Colon (tissue), 2 donors: Measurements from ENCODE around the gene ANKRD10.

Experiments
- FAIRE-seq: peaks from 2 replicates; lab custom pipeline; 2012; peaks lifted over from hg19 to GRCh38; lab: Jason Lieb, UNC
- donor health status: control.
- donor health status: control.

Gene ANKRD10

DNA sequence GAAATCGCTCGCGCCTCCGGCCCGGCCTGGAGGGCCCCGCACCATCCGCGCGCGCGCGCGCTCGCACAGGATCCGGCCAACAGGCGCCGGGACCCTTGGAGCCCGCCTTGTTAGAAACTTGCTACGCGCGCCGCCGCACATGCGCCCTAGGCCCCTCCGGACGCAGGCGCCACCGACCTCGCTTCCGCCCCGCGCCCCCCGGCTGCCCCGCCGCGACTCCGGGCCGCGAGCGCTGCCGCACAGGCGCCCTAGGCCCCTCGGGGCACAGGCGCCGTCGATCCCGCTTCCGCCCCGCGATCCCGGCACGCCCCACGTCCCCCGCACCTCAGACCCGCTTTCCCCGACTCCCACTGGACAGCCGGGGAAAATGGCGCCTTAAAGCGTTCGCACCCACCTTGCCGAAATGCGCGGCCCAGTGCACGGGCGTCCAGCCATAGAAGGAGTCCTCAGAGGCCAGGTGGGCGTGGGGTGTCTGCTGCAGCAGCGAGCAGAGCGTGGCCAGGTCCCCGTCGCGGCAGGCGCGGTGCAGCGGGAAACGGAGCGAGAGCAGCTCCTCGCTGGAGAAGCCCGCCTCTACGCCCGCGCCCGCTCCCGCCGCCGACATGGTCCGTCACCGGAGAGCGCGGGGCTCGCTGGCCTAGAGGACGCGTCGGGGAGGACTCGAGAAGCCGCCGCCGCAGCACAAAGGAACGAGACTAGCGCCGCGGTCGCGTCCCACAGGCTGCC is 375 bp downstream of the ANKRD10 start:
- no peak for FAIRE-seq

DNA sequence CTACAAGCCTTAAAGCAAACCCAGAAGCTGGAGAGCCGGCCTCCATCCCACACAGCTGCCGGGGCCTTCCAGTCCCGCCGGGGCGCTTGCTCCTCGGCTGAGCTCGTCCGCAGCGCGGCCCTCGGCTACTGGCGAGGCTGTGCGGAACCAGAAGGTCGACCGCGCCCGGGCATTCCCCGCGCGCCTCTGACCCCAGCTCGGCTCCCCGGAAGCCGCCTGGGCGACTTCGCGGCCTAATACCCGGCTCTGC is 863 bp downstream of the ANKRD10 start:
- no peak for FAIRE-seq

DNA sequence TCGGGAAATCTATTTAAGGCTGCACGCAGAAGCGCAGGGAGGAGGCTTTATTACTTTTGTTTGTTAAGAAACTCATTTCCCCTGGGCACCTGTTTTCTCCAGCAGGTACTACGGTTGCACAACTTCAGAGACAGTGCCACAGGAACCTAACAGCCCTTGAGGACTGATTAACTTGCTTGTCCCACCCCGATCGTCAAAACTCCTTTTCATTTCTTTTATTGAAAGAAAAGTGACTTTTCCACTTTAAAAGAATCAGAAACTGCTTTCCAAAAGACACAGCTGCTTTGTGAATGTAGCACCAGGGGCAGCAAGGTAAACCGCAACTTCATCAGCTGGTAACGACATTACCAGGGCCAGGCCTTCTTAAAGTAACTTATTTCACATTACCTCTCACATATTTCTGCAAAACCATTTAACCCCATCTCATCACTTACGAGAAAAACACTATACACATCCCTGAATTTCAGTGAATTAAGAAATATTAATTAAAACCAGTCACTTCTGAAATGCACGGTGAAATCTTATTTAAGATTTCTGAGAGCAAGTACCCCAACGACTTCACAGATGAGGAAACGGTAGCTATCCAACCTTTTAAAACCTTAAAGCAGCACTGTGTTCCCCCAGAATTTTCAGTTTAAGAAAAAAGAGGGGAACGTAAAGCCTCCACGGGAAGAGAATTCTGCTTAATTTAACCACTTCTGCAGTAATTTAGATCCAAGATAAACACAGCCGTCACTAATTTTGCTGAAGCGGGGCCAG is 1.4 kb downstream of the ANKRD10 start:
- FAIRE-seq = no peak

DNA sequence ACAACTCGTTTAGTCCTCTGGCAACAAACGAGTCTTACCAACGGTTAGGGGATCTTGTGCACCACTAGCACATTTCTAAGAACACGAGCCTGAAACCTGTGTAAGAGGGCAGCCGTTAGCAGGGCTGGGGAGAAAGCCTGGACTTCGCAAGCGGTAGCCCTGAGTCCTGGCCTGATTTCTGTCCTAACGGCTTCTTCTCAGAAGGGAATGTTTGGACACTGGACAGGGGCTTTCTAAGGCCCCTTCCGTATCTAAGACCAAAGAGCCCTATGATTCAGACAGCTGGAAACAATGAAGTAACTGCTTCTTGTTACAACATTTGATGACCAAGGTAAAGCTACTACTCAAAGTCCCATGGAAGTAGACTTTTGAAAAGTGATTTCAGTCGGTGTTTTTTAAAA is 2.2 kb downstream of the ANKRD10 start:
- FAIRE-seq = no peak

DNA sequence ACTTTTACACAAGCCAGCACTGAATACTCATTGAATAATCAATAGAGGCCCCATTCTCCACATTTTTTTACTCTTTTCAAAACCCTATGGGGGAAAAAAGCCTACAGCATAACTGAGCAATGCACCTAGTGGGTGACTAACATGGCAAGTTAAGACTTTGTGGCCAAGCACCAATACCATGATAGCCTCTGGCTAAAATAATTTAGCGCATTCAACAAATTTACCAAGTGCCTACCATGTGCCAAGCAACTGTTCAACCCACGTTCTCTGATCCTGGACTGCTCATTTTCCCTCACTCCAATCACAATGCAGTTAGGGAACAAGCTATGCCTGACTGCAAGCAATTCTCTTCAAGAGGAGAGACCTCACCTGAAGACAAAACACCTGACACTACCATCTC is 3.0 kb downstream of the ANKRD10 start:
- FAIRE-seq = no peak

DNA sequence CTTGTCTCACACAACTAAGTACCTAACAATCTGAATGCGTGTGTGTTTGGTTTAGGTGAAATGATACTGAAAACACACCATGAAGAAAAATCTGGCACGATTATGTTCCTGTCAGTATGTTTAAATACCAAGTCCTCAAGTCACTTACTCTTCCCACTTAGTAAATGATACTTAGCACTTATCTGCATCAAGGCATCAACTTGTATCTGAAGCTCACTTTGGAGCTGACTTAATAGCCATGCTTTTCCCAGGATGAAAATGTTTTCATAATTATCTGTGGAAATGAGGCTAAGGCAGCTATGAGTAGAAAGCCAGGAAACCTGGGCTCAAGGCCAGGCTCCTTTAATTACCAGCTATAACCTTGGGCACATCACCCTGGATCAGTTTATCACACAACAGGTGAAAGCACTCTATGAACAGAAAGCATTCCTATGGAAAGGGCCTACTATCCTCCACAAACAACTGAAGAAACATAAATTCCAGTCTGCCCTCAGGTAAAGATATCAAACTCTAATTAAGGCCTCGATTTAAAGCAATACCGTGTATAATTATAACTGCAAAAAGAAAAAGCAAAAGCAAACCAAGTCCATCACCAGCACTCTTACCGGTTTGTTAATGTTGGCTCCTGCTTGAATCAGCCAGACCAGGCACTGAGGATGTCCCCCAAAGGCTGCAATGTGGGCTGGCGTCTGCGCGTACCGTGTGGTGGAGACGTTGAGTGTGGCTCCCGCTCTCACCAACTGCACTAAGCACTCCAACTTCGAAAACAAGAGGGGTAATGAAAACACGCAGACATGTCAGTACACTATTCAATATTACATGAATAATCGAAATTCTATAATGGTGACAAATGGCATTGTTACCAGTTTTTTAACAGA is 4.6 kb downstream of the ANKRD10 start:
- no peak for FAIRE-seq

DNA sequence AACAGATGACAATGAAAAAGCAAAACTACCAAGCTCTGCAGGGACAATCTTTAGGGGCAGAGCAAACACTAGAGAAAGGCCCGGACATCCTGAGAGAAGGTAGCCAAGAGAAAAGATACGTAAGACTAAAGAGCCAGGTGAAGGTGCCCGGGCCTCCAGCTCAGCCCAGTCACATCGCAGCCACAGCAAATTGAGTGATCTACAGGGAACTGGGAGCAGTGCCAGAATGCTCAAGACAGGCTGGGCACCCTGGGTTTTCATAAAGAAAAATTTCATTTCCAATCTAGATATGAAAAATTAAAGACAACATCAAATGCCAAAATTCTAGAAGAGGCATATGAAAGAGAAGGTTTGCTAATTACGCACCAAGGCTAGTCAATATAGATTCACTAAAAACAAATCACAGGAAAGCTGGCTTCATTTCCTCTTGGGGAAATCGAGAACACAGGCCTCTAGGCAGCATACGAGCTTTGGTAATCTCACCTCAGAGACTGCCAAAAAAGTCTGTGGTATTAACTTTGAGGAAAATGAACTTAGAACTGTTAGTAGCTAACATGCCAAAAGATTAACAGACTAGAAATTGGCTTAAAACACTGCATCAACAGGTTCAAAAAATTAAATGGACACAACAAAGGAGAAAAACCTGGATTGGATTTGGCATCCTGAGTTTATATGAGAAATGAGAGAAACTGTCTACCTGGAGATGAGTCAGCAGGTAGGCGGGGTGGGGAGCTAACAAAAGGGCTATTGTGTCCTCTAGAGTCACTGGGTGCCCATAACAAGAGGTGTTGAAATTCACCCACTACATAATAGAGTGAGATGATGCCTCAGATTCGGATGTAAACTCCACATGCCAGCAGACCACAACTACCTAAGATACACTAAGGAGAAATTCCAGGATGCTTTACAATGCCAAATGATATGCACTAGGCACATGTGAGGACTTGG is 6.6 kb downstream of the ANKRD10 start:
- FAIRE-seq = no peak

DNA sequence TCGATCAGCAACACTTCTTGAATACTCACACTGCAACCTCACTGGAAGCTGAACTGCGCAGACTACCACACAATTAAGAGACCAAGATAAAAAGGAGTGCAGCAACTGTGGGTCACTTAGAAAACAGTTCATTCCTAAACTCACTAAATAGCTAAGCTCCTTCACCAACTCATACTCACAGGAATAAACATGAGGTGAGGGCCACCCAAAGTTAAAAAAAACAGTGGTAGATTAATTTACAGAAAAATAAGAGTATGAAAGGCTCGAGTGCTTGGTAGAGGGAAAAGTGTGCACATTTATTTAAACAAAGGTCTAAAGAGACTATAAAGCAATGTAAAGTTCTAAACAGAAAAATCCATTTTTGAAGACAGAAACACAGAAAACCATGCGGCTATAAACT is 7.6 kb downstream of the ANKRD10 start:
- FAIRE-seq = no peak

DNA sequence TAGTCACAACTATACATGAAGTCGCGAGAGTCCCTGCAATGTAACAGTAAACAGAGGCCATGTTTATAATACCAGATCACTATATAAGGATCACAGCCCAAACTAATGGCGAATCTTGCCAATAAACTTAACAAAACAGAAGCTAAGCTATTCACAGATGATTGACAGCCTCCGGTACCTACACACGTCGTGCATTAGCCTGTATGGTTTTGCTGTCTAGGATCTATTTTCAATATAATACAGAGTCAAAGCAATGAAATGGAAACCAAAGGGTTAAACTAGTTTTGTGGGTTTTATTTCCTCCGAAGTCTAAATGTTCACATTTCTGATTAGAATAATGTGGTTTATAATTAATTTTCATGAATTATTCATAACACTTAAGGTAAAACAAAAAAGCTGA is 10.1 kb downstream of the ANKRD10 start:
- FAIRE-seq = no peak

DNA sequence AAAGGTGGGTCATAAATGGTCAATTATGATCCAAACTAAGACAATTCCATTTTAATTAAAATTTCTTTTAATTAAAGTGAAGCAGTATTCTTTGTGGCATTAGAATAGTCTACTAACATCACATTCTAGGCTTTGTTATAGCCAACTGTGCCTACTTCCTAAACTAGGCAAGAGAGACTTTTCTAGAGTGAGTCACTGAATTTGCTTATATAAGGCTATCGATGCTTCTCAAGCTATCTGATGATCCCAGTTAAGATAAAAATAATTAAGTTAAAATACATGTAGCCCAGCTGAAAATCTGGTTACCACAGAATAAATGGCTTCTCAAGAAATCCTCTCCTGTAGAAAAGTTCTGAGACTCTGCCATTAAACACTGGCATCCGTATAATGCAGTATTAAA is 12.5 kb downstream of the ANKRD10 start:
- no peak for FAIRE-seq

DNA sequence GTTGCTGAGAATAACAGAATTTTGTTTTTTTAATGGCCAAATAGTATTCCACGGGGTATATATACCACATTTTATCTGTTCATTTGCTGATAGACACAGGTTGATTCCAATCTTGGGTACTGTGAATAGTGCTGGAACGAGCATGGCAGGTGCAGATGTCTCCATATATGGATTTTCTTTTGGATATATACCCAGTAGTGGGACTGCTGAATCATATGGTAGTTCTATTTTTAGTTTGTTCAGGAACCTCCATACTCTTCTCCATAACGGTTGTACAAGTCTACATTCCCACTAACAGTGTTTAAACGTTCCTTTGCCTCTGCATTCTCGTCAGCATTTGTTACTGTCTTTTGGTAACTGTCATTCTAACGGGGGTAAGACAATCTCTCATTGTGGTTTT is 17.3 kb downstream of the ANKRD10 start:
- FAIRE-seq = no peak

DNA sequence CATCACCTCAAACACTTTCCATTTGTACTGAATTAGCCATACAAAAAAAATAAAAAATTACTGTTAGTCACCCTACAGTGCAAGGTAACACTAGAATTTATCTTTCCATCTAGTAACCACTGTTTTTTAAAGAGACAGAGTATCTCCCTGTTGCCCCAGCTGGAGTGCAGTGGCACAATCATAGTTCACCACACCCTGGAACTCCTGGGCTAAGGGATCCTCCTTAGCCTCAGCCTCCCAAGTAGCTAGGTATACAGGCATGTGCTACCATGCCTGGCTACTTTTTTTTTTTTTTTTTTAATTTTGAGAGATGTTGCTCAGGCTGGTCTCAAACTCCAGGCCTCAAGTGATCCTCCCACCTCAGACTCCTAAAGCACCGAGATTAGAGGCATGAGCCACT is 17.9 kb downstream of the ANKRD10 start:
- no peak for FAIRE-seq

DNA sequence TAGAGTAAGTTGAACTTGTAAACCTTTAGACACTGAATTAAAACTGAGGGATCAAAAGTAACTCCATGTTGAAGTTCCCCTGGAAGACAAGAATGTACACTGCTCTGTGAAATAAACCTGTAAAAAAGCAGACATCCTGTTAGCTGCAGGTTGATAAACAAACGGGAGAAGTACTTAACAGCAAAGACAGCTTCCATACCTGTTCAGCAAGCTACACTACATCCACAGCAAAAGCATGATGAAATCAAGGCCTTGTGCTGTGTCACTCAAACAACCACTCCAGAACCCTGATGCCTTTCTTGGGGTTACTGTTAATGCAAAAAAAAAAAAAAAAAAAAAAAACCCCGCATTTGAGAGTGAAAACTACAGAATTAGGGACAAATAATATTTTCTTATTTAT is 20.8 kb downstream of the ANKRD10 start:
- no peak for FAIRE-seq

DNA sequence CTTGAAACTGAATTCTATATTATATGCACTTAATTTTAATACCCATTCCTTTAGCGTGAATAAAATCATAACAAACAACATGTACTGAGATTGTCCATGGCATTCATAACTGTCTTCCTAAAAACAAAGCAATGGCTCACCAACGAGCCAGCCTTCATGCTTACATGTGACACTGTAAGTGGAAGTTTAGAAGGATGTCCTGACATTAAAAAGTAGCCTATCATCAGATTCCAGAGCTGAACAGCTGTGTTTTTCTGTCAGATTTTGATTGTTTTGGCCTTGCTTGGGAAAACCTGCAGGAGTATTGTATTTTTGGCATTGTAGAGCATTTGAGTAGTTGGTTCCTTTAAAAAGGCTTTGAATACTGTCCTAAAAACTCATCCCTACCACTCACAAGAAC is 21.3 kb downstream of the ANKRD10 start:
- no peak for FAIRE-seq

DNA sequence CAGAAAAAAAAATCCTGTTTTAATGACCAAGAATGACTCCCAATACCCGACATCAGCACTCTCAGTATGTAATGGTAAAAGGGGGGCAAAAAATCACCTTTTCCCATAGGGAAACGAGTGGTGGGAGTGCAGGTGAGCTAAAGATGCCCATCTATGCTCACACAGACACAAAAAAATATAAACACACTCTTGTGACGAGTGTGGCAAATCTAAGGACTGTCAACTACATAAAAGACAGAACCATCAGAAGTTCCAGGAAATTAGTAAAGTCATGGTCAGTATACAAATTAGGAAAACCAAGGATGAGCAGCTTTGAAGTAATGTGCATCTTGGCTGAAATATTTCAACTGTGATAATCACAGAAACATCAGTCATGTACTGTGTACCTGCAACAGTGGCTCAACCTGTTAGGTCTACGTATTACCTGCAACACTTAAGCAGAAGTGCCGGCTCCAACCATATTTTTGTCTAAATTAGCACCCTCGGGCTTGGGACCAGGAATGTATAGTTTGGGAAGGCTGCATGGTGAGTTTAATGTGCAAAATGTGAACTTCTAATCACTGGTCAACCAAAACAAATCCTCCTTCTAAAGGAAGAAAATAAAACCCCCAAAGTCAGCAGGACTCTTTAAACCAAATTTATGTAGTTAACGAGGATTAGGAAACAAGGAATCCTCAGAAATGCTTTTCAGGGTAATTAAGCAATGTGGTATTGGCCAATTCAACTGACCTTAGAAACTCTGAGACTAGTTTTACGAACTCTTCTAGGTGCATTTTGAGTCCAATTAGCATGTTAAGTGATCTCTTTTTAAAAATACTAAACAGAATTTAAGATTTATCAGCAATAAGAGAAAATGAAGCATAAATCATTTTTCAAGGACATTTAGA is 24.3 kb downstream of the ANKRD10 start:
- FAIRE-seq = no peak

DNA sequence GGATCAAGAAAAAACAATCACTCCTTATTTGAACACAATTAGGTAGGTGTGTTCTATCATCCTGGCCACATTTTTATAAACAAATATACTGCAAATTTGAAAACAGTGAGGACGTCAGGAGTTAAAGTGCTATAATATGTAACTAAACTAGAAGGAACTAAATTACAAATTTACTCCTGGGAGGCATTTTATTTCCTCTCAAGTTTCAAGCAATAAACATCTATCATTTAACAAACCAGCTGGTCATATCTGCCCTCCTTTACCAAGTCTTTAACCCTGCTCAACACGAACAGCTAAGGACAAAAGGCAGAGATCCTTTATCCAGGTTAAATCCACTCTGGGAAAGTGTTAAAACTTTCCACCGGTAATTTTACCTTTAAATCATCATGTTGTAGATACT is 26.5 kb downstream of the ANKRD10 start:
- FAIRE-seq = no peak

DNA sequence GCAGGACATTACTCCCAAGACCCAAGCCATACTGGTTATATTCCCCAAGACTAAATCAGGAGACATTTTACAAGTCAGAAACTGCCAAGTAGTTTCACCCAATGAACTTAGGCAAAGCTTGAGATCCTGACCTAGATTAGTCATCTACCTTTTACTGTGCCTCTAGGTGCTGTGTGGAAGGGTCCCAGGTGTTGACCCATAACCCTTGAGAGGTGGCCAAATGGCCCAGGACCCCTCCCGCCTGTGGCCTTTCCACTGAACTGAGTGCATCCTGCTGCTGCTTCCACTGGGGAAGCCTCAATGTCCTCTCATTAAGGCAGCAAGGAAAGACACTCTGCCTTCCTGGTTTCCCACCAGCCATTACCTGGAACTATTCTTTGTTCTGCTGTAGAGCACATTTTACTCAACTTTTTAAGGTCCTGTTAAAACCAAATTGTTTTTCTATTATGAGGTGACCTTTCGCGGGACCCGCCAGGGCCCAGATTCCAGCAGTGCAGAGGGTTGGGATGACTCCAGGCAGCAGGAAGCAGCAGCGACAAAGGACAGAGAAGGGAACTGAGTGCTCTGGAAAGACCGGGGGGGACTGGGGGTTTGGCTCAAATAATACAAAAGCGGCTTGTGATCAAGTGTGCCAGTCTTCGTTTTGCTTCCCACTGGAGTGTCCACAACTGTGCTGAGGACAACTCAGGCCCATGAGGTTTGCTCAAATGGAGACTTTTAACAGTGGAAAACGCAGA is 27.1 kb downstream of the ANKRD10 start:
- no peak for FAIRE-seq

DNA sequence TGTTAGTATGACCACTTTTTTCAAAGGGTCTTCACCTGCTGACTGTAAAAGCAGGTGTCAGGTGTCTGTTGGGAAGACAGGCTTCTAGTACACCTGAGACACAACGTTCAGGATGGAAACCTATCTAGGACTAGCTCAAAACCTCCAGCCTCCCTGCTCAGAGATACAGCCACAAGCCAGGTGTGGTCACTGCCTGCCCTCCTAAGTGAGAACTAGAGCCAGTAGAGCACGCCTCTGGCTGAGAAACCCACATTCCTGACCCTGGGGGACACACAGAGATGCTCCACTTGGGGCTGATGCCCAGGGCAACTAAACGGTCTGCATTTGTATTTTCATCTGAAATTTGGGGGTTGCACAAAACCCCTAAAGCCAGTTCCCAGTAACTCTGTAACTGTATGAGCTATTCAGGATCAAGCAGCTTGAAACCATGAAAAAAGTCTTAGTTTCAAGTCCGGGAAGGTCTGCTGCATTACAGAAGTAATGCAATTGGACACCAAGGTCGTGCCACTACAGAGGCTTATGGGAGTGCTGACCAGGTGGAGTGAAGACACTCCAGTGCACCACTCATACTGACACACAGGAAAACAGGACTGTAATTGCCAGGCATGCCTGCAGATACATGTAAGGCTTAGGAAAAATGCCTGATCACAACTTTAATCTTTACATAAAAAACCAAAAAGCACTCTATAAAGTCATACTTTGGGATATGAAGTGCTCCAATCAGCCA is 27.8 kb downstream of the ANKRD10 start:
- FAIRE-seq = no peak

DNA sequence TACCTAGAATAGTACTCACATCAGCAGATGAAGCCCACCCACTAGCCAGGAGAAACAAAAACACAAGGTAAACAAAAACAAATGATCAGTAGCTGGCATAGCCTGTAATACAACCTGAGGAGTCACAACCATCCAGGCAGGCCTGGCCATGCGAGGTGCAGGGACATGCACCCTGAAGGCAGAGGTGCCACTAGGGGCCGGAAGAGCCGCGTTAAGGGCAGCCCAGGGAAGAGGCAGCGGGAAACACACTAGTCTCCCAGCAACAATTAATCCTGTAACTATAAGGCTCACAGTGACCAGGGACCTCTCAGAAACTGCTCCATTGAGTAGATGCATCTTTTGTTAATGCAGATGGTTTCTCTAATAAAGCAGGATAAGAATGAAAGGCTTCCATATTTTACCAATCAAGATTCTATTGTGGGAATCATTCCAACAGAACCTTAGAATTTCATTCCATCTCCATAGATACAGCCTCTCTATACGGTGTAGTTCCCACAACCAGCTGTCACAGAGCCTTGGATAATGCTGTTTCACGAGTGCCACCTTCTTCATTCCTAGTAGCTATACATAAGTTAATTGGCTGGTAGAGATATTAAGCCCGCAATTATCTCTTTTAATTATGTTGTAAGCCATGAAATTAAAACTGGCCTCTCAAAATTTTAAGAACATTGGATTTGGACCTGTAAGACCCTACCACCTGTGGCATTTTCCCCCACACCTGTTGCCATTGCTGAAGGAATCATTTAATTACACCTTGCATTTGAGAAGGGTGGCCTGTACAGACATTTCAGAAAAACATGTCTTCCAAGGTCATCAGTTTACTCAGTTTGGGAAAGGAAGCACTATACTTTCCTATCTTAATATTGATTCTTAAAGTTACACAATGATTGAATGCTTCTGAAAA is 28.7 kb downstream of the ANKRD10 start:
- FAIRE-seq = no peak
